ENCODE measurements around the gene CYB561D1.

- TF ChIP-seq CTCF (conservative IDR thresholded peaks at IDR 0.05 in 1 of 2, IDR thresholded peaks at IDR 0.05 in 1 of 2; ENCODE audit: low read depth in 1 of 2, low read length in 2 of 2) (no peak), EZH2 (IDR thresholded peaks at IDR 0.05; ENCODE audit: low read length, missing control alignments) (no peak)
These were observed 36.1 kb downstream of the CYB561D1 start for GRCh38 chr1:109529881-109530456.
